GM21367 (cell line): ENCODE results near the gene EIF4G3.
"Not testable (repeated sequence)": the region's sequence is repeated elsewhere in the genome, so short reads cannot be mapped to it uniquely, and the experiment has no call there.

ENCODE experiments used
- ATAC-seq: cut with Tn5 transposase; IDR thresholded peaks from one replicate; pipeline ENCODE4 v1.9.1; 2021; ENCODE audit not compliant: unreplicated experiment

Gene EIF4G3

DNA sequence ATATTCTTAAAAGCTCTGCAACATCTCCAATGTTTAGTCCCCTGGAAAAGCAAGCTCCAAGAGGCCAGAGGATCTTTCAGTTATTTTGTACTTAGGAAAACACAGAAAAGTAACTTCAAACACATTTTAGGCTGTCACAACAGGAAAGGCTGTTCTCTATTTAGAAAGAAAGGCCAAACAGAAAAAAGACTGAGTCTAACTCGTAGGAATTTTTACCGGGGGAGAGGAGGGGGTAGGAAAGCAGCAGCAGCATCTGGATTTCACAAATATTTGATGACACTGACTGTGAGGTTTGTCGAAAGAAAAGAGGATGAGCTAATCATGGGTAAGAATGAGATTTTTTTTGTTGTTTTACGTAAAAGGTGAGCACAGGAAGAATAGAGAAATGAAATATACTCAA lies 107.1 kb downstream of the EIF4G3 start:
- ATAC-seq, result no peak

DNA sequence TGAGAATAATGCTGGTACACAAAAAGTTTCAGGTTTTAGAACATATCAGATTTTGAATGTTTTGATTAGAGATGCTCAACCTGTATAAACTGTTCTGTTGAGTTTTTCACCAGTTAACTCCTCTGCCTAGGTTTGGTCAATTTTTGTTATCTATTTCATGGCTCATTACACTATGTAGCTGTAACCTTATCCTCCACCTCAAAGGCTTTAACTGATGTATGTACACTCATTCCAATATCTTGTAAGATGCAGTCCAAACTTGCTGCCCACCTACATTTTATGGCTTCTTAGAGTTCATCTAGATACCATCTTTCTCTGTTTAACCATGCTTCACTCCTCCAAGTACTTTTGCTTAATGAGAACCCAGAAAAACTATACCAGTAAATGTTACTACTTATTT lies 107.8 kb downstream of the EIF4G3 start:
- no peak for ATAC-seq

DNA sequence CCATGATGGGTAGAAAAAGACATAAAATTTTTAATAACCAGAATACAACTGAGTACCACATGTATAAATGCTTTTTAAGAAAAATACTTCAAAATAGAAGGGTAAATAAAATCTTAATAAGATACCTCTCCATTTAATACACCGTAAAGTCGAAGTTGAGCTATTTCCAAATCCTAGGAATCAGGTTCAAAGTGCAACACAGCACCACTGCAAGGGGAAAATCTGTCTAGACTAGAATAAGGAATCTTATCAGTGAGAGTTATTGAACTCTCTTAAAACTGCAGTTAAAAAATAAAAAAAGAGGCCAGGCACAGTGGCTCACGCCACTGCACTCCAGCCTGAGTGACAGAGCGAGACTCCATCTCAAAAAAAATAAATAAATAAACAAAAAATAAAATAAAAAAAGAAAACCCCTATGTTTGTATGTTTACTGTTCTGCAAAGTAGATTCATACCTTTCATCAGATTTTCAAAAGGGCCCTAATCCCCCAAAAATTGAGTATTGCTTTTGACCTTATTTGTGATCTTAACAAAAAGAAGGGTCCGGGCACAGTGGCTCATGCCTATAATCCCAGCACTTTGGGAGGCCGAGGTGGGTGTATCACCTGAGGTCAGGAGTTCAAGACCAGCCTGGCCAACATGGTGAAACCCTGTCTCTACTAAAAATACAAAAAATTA lies 109.0 kb downstream of the EIF4G3 start:
- ATAC-seq, result no peak

DNA sequence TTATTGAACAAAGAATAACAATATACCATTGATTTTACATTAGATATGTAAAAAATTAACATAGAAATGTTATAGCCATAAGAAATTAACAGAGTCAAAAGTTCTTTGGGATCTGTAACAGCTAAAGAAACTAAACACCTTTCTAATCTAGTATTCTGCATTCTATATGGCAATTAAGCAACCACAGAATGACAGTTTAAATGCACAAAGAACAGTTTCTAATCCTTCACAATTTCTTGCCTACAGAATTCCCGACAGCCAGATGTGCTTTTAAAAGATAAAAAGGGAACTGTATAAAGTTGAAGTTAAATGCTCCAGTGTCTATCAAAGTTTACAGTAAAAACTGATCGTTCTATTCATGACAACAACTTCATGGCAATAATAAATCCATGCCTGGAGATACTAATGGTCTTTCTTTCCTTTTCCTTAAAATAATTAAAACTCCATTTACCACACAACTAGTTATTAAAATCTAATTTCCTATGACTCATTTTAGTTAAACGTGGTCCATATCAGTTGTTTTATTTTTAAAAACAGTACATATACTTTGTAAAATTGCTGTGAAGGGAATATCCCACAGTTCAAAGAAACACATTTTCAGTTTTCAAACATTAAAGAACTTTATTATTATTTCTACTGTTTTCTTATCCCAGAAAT lies 110.2 kb downstream of the EIF4G3 start:
- no peak for ATAC-seq

DNA sequence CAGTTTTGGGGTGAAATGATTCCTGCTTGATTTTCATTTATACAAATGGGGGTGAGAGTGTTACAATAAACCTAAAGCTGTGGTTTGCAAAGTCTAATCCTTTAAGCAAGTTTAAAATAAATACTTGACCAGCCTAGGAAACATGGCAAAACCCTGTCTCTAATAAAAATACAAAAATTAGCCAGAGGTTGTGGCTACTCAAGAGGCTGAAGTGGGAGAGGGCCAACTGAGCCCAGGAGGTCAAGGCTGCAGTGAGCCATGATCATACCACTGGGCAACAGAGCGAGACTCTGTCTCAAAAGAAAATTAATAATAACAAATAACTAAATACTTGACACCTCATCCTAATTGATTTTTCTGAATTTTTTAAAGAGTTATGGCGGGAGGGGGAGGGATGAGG lies 110.8 kb downstream of the EIF4G3 start:
- ATAC-seq, result no peak

DNA sequence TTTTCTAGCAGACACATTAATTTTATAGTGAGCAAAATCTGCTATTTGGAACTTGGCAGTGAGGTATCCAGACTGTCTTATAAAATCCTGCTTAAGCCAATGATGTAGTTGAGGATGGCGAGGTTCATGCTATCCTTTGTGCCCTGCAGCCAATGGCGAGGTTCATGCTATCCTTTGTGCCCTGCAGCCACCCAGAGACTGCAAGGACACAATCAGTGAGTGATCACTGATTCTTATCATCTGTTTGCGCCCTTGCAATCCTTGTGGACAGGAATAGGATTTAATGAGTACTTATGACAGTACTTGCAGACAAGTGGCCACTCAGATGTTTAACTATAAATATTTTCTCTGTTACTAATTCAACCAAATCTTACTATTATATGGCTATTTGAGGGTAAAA lies 112.6 kb downstream of the EIF4G3 start:
- ATAC-seq, result no peak

DNA sequence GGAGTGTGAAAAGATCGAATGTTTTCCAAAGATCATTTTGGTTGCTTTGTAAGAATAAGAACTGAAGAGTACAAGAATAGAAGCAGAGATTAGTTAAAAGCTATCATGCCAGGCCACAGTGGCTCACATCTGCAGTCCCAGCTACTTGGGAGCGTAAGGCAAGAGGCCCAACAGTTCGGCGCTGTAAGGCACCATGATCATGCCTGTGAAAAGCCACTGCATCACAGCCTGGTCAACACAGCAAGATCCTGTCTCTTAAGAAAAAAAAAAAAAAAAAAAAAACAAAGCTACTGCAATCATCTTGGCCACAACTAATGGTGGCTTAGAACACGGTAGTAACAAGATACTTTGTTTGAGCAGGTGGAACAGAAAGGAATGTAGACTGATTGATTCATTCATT lies 116.2 kb downstream of the EIF4G3 start:
- ATAC-seq, result no peak

DNA sequence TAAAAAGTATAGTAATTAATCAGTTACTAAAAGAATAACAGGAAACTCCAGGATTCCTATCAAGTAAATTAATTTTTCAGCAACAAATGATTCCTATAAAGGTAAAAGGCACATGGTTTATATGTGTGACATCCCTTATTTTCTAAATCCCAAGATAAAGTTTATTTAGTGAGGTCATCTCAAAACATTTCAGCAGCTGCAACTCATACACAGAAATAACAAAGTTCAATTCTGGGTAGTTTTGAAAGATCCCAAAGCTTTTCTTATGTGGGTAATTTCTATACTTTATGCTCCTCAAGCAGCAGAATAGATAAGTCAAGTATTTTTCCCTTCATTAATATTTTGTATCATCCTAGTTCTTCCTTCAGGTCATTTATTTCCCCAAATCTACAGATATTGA lies 117.7 kb downstream of the EIF4G3 start:
- ATAC-seq, result no peak

DNA sequence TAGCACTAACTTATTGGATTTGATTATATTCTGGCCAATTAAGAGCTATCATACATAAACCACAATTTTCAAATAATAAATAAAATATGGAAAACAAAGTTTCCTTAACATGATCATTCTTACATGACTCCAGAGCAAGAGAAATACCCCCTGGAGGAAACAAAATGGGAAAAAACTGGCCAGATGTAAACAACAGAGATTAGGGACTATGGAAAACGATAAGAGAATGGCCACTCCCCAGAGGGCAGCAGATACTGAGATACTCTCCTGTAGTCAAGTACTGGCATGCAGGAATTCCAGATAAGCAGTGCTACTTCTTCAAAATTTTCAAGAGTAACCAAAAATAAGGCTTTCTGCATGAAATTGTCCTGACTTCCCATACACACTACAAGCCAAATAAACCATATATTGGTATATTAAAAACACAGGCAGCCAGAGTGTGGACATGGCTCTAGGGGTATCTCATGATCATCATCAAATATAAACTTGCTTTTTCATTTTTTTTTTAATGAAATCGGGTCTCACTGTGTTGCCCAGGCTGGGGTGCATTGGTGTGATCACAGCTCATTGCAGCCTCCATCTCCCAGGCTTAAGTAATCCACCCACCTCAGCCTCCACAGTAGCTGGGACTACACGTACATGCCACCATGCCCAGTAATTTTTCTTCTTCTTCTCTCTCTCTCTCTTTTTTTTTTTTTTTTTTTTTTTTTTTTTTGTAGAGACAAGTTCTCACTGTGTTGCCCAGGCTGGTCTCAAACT lies 118.5 kb downstream of the EIF4G3 start:
- no peak for ATAC-seq

DNA sequence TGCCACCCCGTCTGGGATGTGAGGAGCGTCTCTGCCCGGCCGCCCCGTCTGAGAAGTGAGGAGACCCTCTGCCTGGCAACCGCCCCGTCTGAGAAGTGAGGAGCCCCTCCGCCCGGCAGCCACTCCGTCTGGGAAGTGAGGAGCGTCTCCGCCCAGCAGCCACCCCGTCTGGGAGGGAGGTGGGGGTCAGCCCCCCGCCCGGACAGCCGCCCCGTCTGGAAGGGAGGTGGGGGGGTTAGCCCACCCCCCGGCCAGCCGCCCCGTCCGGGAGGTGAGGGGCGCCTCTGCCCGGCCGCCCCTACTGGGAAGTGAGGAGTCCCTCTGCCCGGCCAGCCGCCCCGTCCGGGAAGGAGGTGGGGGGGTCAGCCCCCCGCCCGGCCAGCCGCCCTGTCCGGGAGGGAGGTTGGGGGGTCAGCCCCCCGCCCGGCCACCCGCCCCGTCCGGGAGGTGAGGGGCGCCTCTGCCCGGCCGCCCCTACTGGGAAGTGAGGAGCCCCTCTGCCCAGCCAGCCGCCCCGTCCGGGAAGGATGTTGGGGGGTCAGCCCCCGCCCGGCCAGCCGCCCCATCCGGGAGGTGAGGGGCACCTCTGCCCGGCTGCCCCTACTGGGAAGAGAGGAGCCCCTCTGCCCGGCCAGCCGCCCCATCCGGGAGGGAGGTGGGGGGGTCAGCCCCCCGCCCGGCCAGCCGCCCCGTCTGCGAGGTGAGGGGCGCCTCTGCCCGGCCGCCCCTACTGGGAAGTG lies 123.3 kb downstream of the EIF4G3 start:
- ATAC-seq, result not testable (repeated sequence)

DNA sequence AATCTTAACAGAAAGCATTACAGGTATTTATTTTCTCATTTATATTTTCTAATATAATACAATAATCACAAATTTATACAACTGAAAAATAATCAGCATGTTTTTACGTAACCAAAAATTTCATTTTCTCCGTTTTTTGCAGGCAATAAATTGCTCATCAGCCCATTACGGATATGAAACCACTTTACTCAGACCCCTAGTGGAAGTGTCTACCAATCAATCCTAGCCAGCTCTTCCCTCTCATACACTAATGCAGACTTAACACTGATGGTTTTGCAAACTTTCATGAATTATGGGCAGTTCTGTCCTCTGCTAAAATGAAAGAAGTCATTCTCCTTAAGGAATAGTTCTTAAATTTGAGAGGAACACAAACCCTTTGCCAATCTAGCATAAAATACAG lies 124.7 kb downstream of the EIF4G3 start:
- no peak for ATAC-seq

DNA sequence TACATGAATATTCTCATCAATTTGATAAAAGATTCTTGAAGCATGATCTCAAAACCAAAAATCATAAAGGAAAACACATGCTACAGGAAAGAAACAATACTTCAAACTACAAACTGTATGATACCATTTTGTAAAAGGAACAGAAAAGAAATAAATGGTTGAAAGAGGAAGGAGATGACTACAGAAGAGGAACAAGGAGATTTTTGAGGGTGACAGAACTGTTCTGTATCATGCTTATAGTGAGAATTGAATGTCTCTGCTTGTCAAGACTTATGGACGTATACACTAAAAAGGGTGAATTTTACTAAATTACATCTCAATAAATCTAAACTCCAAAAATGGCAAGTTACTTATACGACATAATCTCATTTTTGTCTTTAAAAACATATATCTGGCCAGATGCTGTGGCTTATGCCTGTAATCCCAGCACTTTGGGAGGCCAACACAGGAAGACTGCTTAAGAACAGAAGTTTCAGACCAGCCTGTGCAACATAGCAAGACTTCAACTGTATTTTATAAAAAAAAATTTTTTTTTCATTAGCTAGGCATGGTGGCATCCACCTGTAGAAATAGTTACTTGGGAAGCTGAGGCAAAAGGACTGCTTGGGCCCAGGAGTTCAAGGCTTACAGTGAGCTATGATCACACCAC lies 125.4 kb downstream of the EIF4G3 start:
- no peak for ATAC-seq

DNA sequence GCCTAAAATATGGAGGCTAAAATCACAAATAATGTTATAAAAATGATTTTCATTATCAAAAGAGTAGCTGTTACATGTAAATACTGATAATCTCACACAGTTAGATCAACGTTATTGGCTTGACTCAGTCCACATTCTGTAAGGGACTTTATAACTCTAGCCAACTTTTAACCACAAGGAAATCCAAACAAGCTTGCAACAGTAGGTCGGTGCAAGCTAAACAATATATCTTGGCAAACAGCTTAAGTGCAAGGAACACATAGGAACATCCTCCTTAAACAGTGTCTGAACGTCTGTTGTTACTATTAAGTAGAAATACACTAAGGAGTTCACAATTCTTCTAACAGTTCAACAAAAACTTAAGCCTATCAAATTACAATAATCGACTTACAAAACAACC lies 126.7 kb downstream of the EIF4G3 start:
- no peak for ATAC-seq

DNA sequence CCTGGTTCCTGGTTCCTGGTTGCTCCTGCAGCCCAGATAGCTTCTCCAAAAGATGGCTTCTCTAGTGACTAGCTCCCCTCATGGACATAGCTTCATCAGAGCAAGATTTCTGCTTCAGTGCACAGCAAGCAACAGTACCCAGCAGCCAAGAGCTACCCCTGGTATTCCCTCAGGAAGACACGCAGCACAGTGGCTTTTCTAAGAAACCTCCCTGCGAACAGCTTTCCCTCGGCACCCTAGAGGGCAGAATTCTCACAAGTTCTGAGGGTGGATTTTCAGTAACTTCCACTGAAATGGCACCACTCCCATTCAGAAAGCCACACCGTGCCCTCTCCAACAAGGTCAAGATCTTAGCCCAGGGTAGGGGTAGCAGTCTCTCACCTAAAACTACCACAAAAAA lies 128.2 kb downstream of the EIF4G3 start:
- no peak for ATAC-seq

DNA sequence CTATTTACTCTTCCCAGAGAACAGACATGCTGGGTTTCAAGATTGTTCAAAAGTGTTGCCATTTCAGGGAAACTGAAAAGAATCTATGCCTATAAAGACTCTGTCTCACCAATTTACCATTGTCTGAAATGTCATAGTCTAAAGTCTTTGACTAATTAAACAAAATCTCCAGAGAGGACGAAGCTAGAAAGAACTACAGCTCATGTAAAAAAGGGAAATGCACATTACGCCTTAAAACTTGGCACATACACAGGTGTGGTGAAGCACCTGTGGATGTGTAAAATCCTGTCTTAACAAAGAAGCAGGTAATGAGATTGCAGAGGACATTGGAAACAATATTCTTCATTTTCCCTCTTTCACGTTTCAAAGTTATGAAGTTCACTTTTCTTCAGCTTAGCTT lies 130.6 kb downstream of the EIF4G3 start:
- no peak for ATAC-seq

DNA sequence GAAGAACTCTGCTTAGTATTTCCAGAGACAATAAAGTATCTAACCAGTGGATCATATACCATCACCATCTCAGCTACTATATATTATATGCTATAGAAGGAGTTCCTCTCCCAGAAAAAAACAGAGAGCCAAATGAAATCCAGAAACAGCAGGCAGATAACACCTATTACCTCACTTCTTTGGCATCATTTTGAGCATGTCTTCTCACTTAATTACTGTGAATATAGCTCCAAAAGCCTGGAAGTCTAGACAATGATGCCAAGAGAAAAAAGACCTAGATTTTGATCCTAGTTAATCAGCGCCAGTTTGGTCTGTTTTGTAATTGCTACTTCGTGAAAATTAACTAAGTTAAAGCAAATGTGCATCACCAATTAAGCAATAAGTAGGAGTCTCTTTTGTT lies 131.3 kb downstream of the EIF4G3 start:
- no peak for ATAC-seq

DNA sequence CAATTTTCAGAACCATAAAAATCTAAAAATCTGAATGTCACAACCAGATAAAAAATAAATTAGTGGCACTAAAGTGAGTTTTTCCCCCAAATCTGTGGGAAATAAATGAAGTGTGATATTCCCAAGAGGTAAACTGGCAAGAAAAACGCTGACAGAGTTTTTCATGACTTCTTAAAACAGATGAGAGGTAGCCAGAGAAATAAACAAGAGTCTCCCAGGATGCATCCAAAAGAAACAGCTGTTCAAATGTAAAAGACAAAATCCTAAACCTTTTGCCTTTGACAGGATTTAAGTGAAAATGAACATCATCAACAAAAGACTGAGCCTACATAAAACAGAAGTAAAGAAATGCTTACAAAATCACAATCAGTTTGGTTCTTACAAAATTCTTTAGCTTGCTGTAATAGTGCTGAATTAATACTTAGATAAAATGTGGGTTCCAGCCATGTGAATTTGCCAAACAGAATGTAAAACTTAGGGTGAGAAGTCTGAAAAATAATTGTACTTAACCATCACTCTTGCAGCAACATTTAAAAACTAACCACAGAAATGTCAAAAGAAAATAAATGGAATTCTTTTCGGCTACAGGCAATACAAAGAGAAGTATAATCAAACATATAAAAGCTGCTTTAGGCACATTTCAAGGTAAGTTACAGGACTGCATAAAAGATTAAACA lies 133.6 kb downstream of the EIF4G3 start:
- no peak for ATAC-seq

DNA sequence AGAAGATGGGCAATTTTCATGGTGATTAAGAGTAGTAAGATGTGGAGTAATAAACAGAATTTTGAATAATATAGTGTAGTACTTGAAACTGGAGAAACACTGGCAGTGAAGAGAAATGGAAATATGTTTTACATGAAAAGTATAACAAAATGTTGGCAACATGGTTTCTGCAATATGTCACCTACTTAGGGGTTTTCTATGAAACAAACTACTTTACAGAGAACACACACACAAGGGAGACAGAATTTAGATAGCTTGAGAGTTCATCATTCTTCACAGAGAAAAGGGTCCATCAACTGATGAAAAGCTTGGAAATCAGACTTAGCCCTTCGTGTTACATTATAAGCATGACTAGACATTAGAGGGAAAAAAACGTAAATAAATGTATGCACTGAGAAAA lies 135.2 kb downstream of the EIF4G3 start:
- ATAC-seq, result no peak

DNA sequence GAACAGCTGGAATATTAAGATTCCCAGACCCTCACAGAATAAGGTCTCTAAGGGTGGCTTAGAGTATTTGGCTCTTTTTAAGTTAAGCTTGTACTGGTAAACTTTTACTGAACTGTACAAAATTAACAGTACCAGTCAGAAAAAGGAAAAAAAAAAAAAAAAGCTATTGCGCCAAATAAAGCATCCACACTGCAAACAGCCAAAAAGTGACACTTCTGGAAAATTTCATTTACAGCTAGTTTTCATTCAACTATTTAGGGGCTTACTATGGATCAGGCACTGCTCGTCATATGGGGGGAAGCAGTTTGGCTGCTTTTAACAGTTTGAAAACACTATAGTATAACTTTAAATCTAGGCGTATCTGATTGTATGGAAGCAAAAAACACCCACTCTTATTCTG lies 139.6 kb downstream of the EIF4G3 start:
- no peak for ATAC-seq

DNA sequence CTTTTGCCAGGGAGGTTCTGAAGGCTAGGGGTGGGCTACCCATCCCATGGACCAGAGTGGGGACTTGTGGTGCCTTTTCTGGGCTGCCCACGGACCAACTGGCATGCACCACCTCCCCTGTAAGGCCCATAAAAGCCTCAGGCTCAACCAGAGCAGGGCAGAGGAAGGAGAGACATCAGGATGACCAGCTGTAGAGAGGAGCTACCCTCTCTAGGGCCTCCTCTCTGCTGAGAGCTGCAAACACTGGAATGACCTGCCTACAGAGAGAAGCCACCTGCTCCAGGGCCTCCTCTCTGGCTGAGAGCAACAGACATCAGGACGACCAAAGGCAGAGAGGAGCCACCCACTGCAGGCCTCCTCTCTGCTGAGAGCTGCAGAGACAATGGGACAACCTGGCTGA lies 140.9 kb downstream of the EIF4G3 start:
- ATAC-seq, result no peak
